Measurements from ENCODE around the gene SP140L.
A peak's percentile ranks its signal among the peaks of the same experiment; 100 is the strongest.
"Not testable (repeated sequence)": the region's sequence is repeated elsewhere in the genome, so short reads cannot be mapped to it uniquely, and the experiment has no call there.

Gene SP140L

DNA sequence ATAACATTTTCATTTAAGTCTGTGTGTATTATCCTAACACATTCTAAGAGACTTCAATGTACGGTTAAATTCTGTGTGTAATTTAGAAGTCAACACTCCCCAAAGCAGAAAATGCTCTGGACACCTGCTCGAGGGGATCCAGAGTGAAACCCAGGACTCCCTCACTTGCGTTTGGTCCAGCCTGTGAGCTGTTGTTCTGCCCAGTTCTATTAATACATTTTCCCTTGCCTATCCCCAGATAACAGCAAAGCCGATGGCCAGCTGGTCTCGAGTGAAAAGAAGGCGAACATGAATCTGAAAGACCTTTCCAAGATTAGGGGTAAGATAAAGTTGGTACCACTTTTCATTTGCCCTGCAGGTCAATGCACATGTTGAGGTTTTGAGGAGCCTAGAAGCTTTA lies 58.0 kb downstream of the SP140L start:
- no peak for DNase-seq

DNA sequence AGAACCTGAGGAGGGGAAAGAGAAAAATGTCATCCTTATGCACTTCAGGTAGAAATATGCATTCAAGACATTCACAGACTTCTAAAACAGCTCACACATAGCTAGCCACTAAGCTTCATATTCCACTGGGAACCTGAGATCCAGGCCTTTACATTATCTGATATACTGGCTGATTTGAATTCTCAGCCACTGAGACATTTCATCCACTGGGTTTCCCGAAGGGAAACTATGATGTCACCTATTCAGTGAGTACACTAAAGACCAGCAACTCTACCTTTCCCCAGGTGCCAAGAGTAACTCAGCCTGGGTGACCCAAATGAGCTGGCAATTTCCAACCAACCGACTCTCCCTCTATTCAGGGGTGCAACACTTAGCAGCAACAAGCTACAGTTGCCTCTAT lies 67.3 kb downstream of the SP140L start:
- DNase-seq: no peak

DNA sequence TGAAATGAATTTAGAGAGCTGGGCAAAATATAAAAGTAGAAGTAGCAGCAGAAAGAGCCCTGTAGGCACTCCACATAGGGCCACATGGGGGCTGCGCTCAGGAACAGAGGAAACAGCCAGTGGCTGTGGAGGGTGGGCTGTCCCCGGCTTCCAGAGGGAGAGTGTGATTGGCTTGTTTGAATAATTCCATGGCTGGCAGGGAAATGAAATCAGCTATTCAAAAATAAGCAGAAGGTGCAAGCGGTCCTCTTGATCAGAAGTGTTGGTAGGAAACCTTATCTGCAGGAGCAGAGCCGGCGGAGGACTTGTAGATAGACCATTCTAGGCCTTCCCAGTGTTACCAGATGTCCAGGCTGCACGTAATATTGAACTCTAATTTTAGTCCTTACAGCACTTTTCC lies 71.7 kb downstream of the SP140L start:
- not testable (repeated sequence) for DNase-seq

DNA sequence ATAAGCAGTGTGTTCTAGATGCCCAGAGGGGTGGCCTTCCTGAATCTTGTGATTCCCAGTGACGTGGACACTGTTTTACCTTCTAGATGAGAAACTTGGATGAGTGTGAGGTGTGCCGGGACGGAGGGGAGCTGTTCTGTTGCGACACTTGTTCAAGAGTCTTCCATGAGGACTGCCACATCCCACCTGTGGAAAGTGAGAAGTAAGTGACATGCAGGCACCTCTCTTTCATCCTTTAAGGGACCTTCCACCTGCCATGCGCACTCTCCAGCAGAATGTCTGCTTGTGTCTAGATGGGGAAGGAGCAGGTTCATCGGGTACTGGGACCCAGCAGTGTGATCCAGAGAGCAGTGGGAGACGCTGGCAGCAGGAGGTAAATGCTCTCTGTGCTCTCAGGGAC lies 73.0 kb downstream of the SP140L start:
- no peak for DNase-seq

GRCh38 chr2:230400454-230400853 lies 73.5 kb downstream of the SP140L start:
- no peak for DNase-seq

GRCh38 chr2:230401026-230401425 lies 74.0 kb downstream of the SP140L start:
- not testable (repeated sequence) for DNase-seq

DNA sequence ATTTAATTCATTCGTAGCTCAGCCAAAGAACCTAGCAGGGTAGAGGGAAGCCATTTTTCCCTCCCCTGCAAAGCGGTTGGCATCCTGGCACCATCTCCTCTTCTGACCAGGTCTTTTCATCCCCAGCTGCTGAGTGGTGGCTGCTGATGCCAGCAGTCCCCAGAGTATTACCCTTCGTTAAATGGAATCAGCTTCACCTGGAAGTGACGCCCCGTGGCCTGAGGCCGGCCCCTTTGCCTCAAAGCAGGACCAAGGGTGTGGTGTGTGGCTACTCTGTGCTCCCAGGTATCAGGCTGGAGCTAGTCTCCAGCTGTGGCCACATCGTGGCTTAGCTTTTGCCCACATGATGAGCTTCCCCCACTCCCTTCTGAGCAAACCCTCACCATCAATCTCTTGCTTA lies 76.8 kb downstream of the SP140L start:
- no peak for DNase-seq

DNA sequence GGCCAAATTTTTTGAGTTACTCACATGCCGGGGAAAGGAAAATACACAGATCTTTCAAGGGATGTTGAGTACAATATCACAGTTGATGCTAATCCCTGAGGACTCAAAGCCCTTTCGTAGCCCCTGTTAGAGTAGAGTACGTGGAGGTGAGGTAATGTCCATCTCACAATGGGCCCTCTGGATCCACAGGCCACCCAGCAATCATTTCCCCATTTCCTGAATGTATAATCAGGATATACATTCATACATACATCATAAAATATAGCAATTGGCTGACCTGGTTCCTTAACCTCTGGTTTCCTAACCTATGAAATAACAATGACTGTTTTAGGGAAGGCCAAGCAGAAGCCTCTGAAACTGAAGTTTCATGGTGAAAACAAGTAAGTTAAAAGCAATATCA lies 78.8 kb downstream of the SP140L start:
- DNase-seq: no peak

GRCh38 chr2:230408244-230408842 lies 81.3 kb downstream of the SP140L start:
- no peak for DNase-seq

DNA sequence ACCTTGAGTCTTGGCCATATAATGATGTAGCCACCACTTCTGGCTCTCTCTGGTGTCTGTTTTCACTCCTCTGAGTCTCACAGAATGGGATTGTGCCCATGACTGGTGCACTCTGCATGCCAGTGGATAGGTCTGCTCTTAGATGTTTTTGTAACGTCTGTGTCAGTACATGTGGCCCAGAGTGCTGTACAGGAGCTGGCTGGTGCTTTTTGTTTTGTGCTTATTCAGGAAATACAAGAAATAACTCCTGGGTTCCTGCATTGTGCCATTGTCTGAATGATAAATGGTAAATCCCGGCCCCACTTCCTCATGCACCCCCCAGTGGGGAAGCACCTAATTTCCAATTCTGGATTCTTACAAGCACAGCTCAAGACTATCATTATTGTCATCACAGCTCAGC lies 82.3 kb downstream of the SP140L start:
- not testable (repeated sequence) for DNase-seq

DNA sequence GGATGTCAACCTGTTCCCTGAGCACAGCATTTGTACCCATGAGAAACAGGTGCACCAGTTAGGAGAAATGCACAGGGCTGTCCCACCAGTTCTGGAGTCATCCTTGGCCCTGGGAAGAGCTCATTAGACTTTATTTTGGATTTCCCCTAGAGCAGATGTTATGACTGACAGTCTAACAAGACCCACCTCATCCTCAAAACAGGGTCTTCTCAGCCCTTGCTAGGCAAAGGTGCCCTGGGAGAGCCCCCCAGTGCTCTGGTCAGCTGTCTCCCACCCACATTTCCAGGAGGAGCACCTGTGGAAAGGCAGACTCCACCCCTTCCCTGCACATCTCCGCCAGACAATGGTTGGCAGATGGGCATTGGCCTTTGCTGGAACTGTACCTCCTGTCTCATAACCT lies 83.3 kb downstream of the SP140L start:
- no peak for DNase-seq

DNA sequence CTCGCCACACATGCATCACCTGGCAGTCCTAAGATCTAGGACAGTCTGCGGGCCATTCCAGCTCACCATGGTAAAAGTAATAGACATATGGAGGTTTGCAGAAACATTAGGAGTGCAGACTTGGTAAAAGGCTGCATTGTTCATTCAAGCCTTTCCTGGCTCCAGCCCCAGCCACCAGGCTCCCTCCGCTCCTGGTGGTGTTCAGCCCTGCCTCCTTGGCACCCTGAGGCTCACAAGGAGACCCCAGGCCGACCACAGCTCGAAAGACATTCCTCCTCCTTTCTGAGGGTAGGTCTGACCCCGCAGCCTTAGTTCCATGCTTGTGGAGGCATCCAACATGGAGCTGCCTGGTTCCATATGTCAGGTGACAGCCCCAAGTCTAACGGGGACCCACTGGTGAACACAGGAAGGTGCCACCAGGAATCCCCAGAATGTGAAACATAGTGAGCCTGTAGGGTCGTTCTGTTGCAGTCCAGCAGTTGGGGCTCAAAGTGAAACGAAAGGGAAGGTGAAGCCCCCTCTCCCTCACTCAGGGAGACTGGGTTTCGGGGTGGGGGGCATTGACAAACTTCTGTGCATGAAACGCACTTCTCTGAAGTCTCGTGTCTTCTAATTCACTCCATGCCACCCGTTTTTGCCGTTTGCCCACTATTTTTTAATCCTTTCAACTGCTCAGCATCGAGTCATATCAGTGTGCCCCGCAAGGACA lies 84.0 kb downstream of the SP140L start:
- no peak for DNase-seq

DNA sequence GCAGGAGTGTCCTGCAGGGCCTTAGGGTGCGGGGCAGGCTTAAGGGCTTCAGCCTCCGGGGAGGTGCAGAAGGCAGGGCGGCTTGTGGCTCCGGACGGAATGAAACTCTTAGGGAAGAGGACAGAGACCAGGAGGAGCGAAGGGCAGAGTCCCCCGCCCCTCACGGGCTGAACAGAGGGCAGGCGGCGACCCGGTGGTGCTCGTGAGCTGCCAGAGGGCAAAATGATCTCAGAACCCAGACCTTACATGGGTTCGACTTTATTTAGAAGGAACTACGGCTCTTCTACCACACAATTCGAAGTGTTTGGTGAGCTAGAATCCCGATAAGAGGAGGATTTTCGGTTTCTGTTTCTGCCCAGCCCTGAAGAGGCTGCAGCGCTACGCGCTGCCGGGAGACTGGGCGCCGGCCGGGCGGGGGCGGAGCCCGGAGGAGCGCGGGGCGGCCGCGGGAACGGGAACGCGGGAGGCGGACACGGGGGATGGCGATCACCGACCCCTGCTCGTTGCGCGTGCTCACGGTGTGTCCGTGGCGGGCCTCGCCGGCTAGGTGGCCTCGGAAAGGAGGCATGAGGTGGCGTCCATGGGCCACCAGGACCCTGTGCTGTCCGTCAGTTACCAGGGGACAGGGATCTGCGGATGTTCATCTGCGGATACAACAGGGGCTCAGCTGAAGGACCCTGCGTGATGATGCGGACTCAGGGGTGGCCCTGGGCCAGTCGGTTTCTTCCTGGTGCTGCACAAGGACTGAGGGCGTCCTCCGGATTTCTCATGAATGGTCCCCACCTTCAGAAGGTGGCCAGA lies 84.8 kb downstream of the SP140L start:
- DNase-seq: peak; percentile 73

DNA sequence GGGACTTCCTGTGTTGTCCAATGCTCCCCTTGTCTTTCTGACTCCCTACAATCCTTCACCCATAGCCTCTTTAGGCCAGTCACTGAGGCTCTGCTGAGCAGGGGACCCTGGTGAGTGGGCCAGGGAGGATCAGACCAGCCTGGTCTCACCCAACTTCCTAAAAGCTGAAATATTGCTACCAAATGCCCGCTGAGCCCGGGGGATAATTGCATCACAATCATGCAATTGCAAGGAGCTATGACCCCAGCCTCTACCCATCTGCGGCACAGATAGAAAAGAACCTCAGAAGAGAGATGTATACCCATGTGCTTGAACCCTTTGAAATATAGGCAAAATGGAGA lies 85.3 kb downstream of the SP140L start:
- no peak for DNase-seq

GRCh38 chr2:230412846-230413245 lies 85.9 kb downstream of the SP140L start:
- DNase-seq: no peak

- DNase-seq: no peak
Measured at GRCh38 chr2:230413479-230413878, 86.5 kb downstream of the SP140L start.

DNA sequence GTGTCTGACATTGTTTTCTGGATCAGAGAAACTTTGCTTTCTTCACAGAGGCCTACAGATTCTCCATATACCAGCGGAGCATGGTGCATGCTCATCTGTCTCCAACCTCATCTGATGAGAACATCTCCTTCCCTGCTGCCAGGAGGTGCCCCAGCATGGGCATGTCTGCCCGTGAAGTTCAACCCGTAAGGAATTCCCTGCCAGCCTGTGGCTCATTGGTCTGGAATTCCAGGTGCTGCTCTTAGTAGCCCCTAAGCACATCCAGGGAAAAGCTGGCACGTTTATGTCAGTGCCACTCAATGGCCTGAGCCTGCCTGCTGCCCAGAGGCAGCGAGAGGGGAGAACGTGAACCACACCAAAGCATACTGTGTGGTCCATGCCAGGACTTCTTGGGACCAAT lies 87.3 kb downstream of the SP140L start:
- no peak for DNase-seq

GRCh38 chr2:230416061-230416721 lies 89.2 kb downstream of the SP140L start, which contains the start of gene SP100:
Gene SP100 (plus strand): TSS chr2:230416201. CDS start chr2:230416297, 96 bp downstream.
- peak; percentile 85 for DNase-seq

DNA sequence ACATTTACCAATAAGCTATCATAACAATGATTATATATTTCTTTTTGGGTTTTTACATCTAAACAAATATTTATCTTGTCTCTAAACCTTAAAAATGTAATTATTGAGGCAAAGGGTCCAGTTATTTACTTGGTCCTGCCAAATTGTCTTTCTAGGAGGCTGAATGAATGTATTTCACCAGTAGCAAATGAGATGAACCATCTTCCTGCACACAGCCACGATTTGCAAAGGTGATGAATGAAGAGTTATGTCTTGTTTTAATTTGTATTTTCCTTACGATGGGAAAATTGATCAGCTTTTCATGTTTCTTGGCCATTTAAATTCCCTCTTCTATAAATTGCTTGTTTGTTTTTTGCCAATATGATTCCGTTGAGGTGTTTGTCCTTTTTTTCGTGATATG lies 90.4 kb downstream of the SP140L start:
- no peak for DNase-seq

DNA sequence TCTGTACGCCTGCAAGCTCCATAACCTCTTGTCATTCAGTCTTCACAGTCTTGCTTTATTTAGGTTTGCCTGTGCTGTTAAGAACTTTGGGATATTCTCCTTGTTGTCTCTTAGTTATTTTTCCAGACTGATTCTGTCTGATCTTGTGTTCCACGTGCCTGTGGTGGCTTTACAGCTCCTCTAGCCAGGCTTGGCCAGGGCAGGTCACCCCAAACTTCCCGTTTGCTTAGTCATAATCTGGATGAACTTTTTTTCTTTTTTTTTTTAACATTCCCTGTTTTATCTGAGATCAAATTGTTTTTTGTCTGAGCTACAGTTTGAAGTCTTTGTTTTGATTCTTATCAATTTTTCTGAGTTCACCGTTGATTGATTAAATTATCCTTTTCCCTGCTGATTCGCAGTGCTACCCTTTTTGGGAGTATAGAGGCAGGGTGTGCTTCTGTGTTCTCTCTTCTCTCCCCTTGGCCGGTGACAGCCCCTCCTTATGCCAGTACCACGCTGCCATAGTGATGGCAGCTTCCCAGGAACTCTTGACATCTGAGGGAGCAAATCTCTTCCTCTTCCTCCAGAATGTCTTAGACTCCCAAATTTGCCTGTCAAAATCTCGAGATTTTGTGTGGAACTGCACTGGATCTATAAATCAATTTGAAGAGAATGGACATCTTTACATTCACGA lies 91.5 kb downstream of the SP140L start:
- no peak for DNase-seq

- DNase-seq: no peak
Measured at GRCh38 chr2:230419181-230419580, 92.2 kb downstream of the SP140L start.

- DNase-seq: no peak
Measured at GRCh38 chr2:230422149-230422548, 95.2 kb downstream of the SP140L start.

Measured in CD4-positive, alpha-beta T cell treated with Interleukin-17A for 1 hour (primary cell).